GM21786 (cell line): Measurements from ENCODE around the gene ATP8A2.
"Not testable (repeated sequence)": the region's sequence is repeated elsewhere in the genome, so short reads cannot be mapped to it uniquely, and the experiment has no call there.

Source experiments
- ATAC-seq: cut with Tn5 transposase; IDR thresholded peaks from one replicate; pipeline ENCODE4 v1.9.1; 2021; ENCODE audit not compliant: unreplicated experiment

The ATP8A2 gene

DNA sequence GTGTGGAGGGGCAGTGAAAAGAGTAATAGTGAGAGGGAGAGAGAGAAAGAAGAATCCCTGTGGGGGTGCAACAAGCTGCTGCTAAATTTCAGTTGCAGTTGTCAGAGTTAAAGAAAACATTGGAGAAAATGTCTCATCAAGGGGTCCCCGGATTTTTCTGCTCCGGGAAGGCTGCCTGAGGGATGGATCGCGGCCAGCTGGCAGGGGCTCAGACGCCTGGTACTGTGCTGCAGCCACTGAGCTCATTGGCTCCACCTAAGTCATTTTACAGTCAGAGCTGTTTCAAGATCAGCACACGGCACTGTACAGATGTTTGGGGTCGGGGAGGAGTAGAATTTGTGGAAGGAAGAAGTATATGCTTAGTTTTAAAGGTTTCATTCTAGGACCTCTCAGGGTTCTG lies 573.8 kb downstream of the ATP8A2 start:
- no peak for ATAC-seq

DNA sequence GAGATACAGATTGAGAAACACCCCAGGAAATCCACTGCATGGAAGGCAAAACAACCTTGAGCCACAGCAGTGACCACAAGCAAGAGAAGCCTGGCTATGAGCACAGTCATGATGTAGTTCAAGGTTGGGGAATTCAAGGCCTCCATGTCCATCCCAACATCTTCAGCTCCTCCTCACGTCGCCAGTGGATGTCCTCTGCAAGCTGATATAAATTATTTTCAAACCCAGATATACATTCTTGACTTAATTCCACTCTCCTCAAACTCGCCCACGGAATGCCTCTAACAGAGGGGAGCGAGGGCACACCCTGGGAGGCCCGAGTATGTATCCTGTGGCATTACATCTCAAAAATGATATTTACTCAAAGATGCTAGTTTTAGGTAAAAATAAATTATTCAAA lies 574.5 kb downstream of the ATP8A2 start:
- no peak for ATAC-seq

DNA sequence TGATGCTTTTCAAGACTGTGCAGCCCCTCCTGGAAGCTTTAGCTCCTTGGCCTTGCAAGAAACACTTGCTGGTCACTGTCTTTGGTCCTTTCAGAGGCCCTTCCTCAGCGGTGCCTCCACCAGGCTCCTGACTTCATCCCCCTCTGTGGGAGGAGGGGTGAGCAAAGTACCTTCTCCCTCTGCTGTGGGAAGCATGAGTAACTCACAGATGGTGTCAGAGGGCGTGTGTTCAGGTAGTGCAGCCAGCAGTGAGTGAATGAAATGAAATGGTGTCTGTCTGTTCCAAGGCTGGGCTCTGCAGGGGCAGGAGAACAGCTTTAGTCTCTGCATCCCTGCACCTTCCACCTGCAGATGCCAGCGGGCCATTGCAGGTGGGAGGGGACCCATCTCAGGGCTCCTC lies 577.1 kb downstream of the ATP8A2 start:
- ATAC-seq = no peak

DNA sequence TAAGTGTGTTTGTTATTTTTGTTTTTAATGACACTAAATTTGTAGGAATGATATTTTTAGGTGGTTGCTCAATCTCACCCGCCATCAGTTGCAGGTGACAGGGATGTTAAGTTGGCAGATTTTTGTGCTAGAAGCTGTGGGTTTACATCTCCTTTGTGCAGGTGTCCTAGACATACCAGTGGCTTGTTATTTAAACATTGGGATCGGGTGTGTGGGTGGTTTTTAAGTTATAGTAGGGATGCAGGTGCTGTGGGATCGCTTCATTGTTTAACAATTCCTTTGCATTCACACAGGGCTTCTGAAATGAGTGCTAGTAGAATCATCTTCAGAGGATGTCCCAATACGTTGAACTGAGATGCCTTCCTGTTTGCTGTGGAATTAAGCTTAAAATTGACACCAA lies 580.1 kb downstream of the ATP8A2 start:
- no peak for ATAC-seq

DNA sequence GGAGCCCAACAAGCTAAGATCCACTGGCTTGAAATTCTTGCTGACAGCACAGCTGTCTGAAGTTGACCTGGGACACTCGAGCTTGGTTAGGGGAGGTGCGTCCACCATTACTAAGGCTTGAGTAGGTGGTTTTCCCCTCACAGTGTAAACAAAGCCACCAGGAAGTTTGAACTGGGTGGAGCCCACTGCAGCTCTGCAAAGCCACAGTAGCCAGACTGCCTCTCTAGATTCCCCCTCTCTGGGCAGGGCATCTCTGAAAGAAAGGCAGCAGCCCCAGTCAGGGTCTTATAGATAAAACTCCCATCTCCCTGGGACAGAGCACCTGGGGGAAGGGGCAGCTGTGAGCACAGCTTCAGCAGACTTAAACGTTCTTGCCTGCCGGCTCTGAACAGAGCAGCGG lies 582.3 kb downstream of the ATP8A2 start:
- not testable (repeated sequence) for ATAC-seq

DNA sequence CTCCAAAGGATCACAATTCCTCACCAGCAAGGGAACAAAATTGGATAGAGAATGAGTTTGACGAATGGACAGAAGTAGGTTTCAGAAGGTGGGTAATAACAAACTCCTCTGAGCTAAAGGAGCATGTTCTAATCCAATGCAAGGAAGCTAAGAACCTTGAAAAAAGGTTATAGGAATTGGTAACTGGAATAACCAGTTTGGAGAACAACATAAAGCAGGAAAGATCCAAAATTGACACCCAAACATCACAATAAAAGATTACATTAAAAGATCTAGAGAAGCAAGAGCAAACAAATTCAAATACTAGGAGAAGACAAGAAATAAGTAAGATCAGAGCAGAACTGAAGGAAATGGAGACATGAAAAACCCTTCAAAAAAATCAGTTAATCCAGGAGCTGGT lies 583.2 kb downstream of the ATP8A2 start:
- ATAC-seq = not testable (repeated sequence)

DNA sequence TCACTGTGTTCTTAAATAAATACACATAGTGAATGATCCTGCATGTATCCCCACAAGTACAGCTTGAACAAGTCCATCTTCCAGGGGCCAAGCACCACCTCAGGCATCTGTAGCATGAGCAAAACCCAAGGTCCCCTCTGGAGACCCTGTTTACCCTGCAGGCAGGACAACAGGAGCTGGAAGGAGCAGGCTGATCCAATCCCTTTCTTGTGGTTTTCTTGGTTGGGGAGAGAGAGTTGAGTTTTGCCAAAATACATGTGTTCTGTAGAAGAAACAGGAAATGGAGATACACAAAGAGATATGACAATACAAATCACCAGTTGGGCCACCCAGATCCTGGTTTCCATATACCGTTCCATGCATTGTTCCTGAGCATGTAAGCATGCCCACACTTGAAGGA lies 587.2 kb downstream of the ATP8A2 start:
- ATAC-seq = no peak

DNA sequence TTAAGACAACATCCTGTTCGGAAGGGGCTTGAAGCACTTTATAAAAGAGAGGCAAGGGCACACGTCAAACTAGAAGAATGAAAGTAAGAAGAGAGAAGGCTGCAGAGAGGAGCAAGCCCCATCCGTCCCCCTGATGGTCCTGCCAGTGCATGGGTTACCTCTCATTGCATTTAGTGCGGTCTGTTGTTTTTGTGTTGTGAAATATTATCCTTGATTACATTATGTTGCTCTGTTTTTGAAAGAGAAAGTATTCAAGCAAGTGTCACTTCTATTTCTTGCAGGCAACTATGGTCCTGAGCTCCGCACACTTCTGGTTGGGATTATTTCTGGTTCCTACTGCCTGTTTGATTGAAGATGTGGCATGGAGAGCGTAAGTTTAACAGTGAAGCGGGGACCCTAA lies 589.5 kb downstream of the ATP8A2 start:
- ATAC-seq = no peak

DNA sequence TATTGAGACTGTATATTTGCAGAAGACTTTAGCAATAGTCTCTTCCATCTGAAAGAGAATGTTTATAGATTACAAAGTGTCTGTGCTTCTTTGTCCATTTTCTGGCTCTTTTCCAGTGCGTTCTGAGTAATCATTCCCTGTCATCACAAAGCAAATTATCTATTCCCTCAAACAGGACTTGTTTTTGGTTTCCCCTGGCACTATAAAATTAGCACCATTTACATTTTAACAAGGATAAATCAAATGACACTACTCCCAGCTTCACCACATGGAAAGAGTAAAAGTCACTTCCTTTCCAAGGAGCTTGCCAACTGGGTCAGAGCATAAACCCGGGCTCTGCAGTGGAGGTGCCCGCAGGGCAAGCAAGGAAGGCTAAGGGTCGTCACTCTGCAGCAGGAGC lies 591.9 kb downstream of the ATP8A2 start:
- ATAC-seq = no peak

DNA sequence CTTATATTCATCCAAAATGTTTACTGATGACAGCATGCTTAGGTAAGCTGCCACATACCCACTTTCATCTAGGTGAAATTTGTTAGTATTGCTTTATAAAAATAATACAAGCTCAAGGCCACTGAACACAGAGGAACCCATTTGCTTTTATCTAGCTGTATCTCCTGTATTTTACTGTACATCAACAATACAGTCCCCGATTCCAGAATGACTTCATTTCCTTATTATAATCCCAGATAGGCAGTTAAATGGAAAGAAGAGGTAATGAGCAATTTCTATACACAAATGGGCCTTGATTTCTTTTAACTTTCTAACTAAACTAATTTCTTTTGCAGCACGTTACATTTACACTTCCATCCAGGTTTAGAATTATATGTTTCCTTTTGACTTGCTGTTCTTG lies 593.8 kb downstream of the ATP8A2 start:
- no peak for ATAC-seq

DNA sequence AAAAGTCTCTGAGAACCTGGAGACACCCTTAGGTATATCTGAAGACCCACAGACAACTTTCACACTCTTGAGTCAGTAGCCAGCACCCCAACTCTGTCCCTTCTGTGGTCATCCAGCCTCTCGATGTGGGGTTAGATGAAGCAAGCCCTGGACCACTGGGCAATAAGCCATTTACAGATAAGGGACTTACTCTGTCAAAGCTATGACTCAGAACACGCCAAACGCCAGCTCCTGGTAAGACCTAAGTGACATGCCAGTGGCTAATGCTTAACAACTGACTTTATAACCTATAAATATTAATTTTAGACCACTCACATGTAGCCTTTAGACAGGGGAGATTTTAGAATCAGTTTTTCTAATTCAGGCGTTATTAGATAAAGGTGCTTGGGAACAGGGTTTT lies 594.3 kb downstream of the ATP8A2 start:
- ATAC-seq = no peak

DNA sequence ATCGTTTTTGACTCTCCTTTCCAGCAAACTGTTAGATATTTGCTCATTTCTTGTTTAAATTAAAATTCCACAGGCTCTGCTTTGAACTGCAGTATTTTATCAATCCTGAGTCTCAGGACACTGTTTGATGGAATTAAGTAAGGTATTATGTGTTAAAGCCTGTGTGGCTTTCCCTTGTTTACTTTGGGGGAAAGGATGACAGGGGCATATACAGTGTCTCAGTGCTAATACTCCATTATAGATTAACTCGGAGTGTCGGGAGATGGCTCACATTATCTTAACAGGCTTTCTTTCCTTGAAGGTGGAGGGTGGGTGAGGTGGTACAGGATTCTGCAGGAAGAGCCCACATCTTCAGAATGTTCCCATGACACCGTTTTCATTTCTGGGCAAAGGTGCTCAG lies 595.4 kb downstream of the ATP8A2 start:
- no peak for ATAC-seq

DNA sequence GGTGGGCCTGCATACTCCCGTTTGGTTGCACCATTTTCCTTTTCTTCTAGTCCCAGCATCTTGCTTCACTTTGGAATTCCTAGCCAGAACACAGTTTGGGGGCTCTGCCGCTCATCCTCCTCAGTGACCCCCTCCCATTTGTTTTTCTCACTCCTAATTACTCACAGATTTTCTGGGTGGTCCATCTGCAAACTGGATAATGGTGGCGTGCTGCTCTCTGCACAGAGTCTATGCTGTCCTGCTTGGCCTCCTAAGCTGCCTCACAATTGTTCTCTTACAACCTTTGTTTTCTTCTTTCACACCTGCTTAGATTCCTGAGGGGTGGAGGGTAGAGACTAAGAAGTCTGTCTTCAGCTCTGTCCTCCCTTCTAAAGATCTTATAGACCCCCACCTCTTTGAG lies 599.3 kb downstream of the ATP8A2 start:
- ATAC-seq = no peak

DNA sequence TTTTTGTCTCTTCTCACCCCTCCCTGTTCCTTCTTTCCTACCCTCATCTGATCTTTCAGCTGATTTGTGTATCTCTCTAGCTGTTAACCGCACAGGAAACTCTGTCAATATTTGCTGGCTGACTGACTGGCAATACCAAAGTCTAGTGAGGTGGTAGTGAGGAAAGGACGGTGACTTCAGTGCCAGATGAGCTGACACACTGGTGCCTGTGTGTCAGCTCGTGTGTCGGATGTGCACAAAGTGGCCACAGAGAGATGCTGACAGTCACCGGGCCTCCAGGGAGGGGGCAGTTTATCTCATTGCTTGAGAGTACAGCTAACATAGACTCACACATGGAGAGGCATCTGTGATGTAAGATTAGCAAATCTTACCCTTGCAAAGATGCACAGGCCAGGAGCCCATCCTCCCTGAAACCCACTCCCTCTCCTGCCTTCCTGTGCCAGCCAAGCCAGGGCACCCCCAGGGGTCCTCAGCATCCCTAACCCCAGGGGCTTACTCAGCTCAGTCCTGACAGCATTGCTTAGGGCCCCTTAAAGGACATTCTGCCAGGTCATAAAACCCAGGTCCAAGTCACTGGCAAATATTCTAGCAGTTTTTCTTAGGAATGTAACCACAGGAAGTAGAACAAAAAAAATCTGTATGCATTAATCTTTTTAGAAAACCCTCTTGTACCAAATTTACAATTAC lies 599.8 kb downstream of the ATP8A2 start:
- ATAC-seq = no peak

DNA sequence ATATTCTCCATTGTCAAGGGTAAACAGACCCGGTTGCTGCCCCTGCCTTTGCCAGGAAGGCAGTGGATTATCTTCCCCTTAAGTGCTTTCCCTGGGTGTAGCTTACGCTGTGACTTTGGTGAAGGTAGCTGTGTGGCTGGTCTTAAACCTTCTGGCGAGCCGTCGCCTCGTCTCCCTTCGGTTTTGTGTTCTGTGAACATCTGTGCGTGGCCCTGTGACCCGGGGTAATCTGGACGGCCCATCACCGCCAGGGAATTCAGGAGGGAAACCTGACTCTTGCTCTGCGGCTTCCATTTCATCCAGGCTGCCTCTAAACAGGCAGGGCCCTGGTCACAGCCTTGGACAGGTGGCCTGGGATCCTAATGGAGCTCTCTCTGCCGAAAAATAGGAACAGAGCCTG lies 601.3 kb downstream of the ATP8A2 start:
- no peak for ATAC-seq

DNA sequence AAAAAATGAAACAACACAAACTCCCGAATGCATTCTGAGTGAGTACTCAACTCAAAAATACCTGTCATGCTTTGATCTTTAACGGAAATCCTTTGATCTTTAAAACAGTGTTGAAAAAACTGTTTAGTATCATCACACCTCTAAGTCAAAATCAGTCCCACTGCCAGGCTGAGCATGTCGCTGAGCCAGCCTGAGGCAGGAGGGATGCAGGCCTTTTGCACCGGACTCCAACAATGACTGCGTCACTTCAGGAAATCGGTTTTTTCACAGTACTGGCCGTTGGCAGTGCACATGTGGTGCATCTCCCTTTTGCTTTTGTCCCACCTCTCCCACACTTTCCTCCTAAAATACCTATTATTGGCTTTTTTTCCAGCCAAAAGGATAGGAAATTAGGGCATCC lies 601.8 kb downstream of the ATP8A2 start:
- no peak for ATAC-seq

DNA sequence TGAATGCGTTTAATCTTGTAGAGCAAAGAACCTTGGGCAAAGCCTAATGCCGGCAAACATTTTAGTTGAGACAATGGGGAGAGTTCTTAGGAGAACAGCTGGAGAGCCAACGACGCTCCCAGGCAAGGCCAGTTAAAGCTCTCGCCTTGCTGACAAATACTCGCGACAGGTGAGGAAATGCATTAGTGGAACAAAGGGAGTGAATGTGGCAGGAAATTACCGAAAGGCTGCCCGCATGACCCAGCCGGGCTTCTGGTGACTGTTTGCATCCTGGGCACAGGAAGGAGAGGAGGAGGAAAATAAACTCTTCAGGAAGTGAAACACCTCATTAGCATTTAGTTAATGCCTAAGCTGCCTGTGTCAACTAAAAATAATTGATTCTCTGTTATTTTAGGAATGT lies 605.4 kb downstream of the ATP8A2 start:
- no peak for ATAC-seq

DNA sequence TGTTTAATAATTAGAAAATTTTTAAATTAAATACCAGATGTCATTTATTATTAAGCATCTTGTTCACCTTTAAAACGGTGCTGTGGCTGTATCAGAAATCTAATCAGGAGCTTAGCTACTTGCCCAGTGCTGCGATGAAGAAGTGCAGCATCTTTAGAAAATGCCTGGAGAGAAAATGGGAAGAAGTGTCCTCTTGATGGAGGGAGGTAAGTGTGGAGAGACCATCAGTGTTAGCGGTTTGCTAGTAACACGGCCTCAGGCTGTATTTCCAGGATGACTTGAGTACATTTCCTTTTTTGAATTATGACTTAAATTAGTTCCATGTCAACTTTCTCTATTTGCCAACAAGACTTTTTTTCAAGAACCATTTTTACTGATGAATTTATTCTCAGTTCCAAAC lies 605.9 kb downstream of the ATP8A2 start:
- no peak for ATAC-seq

DNA sequence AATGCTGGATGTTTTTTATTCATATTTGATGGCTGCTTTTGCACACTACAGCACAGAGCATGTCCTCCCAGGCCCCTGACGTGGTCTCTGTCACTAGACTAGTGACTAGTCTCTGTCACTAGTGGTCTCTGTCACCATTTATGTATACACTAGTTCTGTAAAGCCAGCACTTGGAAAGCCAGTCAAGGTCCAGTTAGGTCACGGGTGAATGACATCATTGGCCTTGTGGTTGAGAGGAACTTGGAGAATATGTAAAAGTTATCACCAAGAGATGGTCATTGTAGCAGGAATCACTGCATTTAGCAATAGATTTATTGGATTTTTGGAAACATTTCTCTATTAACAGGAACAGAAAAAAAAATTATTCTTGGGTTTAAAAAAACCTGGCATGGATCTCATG lies 607.2 kb downstream of the ATP8A2 start:
- ATAC-seq = no peak

DNA sequence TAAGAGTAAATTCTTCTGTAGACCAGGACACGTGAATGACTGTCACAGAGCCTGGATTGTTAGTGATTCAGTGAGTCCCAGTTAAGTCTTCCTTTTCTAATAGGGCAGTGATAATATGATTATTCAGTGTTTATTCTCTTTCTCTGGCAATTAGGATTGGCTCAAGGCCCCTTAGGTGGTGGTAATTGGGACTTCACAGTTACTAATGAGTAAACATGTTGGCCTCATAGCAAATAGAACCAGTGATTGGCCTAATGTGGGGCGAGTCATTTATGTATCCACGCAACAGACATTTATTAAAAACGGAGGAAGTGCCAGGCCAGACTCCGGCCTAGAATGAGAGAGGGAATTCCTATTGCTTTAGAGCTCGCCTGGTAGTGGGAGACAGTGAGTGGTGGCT lies 607.6 kb downstream of the ATP8A2 start:
- ATAC-seq = no peak

DNA sequence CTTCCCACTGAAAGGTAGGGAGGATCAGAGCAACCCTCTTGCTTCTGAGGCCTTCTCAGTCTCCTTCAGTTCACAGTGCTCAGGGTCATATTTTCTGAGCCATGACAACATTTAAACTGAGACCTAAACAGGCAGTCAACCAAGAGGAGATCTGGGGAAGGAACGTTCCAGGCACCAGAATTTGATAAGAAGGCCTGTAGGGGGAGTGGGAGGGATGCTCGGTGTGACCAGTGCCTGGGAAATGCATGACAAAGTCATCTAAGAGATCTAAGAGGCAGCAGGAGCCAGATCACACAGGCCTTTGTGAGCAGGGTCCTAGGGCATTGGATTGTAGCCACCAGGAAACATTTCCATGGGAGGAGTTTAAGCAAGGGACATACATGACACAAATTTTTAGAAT lies 608.5 kb downstream of the ATP8A2 start:
- ATAC-seq = no peak

DNA sequence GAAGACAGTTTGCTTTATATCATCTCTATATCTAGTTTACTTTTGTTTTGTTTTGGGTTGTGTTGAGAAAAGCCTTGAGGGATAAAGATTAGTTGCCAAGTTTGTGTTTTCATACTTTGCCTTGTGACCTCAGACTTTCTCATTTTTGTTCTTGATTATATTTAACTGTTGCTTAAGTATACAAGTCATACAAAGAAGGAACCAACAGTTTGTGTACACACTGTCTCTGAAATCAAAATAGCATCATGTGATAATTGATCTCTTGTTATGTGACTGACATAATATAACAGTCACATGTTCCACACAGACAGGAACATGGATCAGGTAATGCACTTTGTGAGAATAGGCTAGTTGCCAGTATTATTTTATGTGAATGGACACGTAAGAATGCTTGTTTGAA lies 609.3 kb downstream of the ATP8A2 start:
- ATAC-seq = no peak

DNA sequence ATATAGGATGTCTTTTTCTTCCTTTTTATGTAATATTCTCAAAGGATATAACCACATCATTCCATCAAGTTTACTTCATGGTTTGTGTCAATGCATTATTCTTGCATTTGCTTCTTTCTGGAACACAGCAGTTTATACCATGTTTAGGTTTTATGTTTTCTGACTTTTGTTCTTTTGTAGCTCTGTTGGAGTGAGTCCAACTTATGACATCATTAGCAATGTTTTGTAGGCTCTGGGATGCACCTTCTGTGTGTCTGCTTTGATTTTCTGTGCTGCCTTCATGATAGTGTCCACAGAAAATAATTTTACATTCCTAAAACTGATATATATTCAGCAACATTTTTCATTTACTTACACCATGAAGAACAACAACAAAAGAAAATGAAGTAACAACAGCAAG lies 611.1 kb downstream of the ATP8A2 start:
- no peak for ATAC-seq

DNA sequence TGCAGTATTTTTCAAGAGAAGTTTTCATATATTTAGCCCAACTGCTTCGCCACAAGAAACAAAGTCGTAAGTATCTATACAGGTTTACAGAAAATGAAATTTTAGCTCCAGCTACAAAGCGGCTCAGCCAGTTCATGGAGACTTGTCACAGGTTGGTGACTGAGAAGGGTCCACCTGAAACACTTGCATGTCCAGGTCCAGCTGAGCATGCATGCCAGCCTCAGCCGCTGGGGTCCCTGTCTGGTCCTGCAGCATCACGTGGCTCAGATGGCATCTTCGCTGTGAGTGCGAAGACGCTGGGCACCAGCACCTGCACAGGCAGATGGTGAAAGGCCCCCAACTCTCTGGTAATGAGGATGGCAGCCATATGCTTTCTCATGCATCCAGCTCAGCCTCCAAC lies 616.2 kb downstream of the ATP8A2 start:
- ATAC-seq = no peak
